K562 (cell line): ENCODE data around the gene AP3S2.

ENCODE experiments used
- CBX3 ChIP-seq, 2 experiments: IDR thresholded peaks; 1 replicate in 1 of 2; 2 replicates in 1 of 2; pipeline ENCODE4 v1.6.1; 2012; ENCODE audit warnings: inconsistent platforms in 2 of 2, low read length in 2 of 2, borderline replicate concordance in 1 of 2, control low read depth in 1 of 2
- CHD4 ChIP-seq: fragments of 200-600 bp; sonication (generic); IDR thresholded peaks from 3 replicates; pipeline ENCODE4 v1.6.1; 2012; ENCODE audit warnings: low read depth, mild to moderate bottlenecking, mixed read lengths, low read length, inconsistent platforms; ENCODE audit not compliant: insufficient read depth, insufficient replicate concordance, poor library complexity, severe bottlenecking
- NBN ChIP-seq: fragments of 450-650 bp; IDR thresholded peaks from 2 replicates; pipeline ENCODE4 v1.6.1; 2016; ENCODE audit warnings: low read depth, mild to moderate bottlenecking
- NFYB ChIP-seq: IDR thresholded peaks from 2 replicates; pipeline ENCODE4 v1.6.1; 2011; ENCODE audit warnings: mild to moderate bottlenecking, moderate library complexity; ENCODE audit not compliant: insufficient read length; ENCODE audit errors: extremely low read depth
- POLR2A ChIP-seq: fragments of 450-650 bp; conservative IDR thresholded peaks from 2 replicates; pipeline ENCODE4 v1.6.1; 2016
- POLR2G ChIP-seq: fragments of 200-400 bp; formaldehyde crosslinking; IDR thresholded peaks from 2 replicates; pipeline ENCODE4 v1.6.1; 2017; ENCODE audit warnings: low read depth, mild to moderate bottlenecking, antibody characterized with exemption, low read length, moderate library complexity
- REST ChIP-seq, 2 experiments: fragments of 450-650 bp; formaldehyde crosslinking in 1 of 2; IDR thresholded peaks; 2 replicates each; pipeline versions ENCODE4 v1.4.0 to v1.6.1; 2014 to 2020; ENCODE audit warnings: mild to moderate bottlenecking in 2 of 2, borderline replicate concordance in 1 of 2, low read depth in 1 of 2
- RFX7 ChIP-seq: fragments of 250-450 bp; sonication (Bioruptor Pico); IDR thresholded peaks from 2 replicates; pipeline ENCODE4 v1.5.1; 2021; ENCODE audit warnings: mild to moderate bottlenecking
- SMC3 ChIP-seq: conservative IDR thresholded peaks from 2 replicates; pipeline ENCODE4 v1.6.1; 2011; ENCODE audit warnings: low read depth, low read length, improper control_type of control experiment; ENCODE audit not compliant: insufficient read depth
- XRCC5 ChIP-seq: fragments of 200-400 bp; formaldehyde crosslinking; IDR thresholded peaks from 2 replicates; pipeline ENCODE4 v1.6.1; 2017; ENCODE audit warnings: low read depth, mild to moderate bottlenecking, low read length
- TF ChIP-seq, protein P1 (sequence below): sonication (generic); formaldehyde crosslinking; IDR thresholded peaks from 2 replicates; pipeline ENCODE4 v1.8.1; 2023; ENCODE audit warnings: mild to moderate bottlenecking, missing genetic modification reagents

- no peak for TF ChIP-seq NBN
- TF ChIP-seq RFX7 (CRISPR knock-in tag): no peak
- no peak for TF ChIP-seq NFYB
- no peak for TF ChIP-seq CHD4
- TF ChIP-seq, protein P1, sequence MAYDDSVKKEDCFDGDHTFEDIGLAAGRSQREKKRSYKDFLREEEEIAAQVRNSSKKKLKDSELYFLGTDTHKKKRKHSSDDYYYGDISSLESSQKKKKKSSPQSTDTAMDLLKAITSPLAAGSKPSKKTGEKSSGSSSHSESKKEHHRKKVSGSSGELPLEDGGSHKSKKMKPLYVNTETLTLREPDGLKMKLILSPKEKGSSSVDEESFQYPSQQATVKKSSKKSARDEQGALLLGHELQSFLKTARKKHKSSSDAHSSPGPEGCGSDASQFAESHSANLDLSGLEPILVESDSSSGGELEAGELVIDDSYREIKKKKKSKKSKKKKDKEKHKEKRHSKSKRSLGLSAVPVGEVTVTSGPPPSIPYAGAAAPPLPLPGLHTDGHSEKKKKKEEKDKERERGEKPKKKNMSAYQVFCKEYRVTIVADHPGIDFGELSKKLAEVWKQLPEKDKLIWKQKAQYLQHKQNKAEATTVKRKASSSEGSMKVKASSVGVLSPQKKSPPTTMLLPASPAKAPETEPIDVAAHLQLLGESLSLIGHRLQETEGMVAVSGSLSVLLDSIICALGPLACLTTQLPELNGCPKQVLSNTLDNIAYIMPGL (CRISPR knock-in tag): no peak
- TF ChIP-seq POLR2G: no peak
- TF ChIP-seq POLR2A: no peak
- TF ChIP-seq REST (IDR thresholded peaks at IDR 0.05; ENCODE audit: borderline replicate concordance): no peak
- TF ChIP-seq REST (CRISPR knock-in tag; IDR thresholded peaks at IDR 0.05; ENCODE audit: low read depth): no peak
- no peak for TF ChIP-seq CBX3 (IDR thresholded peaks at IDR 0.05; ENCODE audit: borderline replicate concordance in 1 of 2, low read length in 2 of 2)
- TF ChIP-seq XRCC5: no peak
- TF ChIP-seq SMC3: no peak
Observed at GRCh38 chr15:89841306-89841705, 52.5 kb downstream of the AP3S2 start.
